Left lobe of liver (tissue), 2 donors: Measurements from ENCODE around the gene ARHGAP6. TPM values are rescaled to one million over a fixed set of nuclear protein-coding genes. Genes with fewer than 3 reads are reported as not detected.

Experiments
- ATAC-seq: fragments of 200-7000 bp; cut with Tn5 transposase; one replicate; pipeline ENCODE4 v1.9.1; 2020; ENCODE audit warnings: mild to moderate bottlenecking, moderate library complexity
- DNase-seq: peaks from one replicate; pipeline ENCODE4 v3.0.0-alpha.2; 2020; ENCODE audit warnings: low spot score
- total RNA-seq: library from RNA; stranded (reverse); gene quantifications from one replicate; pipeline ENCODE4 v1.2.1, GENCODE V29; 2021
- donor health status: DM: no; HTN: no; CAD: no; lungs with moderate emphysema.
- donor health status: DM: no; HTN: yes; CAD: no.

Gene ARHGAP6
- total RNA-seq, 1 donor from 2014 or later: 0.65 TPM

DNA sequence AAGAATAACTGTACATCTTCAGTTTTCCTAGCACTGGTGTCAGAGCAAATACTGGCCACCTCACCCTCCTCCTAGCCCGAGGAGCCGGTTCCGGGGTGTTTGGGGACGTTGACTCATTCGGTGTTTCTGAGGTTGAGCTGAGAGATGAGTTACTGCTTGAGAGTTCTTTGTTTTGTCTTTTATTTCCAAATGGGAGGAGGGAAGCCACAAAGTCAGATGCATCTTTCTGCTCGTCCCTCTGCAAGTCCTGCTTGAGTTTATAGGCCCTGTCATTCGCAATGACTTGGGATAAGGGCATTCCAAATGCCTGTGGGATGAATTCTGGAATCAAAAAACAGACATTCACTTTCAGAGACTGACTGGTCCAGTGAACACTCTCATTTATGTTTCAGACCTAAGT lies 477.1 kb downstream of the ARHGAP6 start:
- no peak for ATAC-seq
- DNase-seq: no peak

DNA sequence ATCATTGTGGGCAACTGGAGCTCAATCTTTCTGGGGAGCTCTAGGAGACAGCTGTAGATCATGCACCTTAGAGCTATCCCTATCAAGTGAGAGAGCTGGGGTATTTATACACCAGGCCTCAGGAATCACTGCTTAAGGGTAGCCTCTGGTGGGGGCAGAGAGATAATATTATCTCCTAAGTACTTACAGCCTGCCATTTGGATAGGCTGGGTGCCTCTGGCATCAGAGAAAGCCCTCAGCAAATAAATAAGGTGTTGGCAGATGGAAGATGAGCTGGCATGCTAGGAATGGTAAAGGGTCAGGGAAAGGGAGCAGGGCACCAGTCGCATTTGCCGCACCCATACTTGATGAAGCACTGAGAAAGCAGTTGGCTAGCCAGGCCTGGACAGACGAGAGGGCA lies 478.7 kb downstream of the ARHGAP6 start:
- no peak for DNase-seq
- no peak for ATAC-seq

DNA sequence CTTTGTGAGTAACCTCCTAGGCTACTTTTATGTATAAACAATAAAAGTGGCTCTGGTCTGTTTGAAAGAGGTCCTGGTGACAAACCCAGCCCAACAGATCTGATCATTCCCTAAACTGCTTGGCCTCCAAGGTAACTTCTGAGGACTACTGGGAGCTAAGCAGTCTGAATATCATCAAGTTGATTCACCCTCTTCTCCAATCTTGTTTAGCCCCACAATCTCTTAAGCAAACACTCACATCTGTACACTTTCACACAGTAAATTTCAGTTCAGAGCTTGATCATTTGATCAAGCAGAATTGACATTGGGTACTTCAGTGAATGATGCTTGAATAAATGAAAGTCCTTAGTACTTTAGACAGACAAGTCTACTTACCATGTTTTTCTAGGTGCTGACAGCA lies 479.9 kb downstream of the ARHGAP6 start:
- ATAC-seq: no peak
- no peak for DNase-seq

DNA sequence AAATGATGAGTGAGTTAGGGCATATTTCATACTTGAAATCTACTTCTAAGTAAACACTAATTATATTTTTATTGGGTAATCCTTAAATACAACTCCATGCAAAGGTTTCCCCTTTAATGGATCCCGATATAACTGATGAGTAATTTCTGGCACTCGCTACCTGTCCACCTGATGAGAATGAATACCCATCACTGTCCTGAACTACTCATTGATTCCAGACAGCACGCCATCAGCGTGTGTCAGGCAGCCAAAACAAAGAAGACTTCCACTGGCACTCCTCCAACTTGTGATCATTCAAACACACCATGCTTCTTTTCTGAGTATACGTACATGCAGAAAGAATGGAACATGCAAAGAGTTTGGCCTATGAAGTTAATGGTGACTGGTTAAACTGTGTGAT lies 485.1 kb downstream of the ARHGAP6 start:
- ATAC-seq: no peak

DNA sequence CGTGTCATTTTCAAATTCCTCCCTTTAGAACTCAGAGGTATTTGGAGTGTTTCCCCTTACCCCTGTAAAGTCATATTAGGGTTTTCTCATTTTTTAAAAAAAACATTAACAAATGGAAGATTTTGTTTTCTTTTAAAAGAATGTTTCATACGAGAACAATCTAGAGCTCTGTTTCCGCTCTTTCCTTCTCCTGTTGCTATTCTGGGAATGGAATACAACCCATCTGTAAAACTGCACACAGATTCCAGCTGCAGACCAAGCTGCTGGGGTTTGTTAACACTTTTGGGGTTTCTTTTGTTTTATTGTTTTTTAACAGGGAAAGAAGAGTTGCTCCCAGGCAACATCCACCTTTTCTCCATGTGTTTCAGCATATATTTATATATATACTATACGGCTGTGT lies 493.3 kb downstream of the ARHGAP6 start:
- no peak for ATAC-seq

More for the DNA sequence above, 485.1 kb downstream of the ARHGAP6 start:
- peak; percentile 35 for DNase-seq

DNA sequence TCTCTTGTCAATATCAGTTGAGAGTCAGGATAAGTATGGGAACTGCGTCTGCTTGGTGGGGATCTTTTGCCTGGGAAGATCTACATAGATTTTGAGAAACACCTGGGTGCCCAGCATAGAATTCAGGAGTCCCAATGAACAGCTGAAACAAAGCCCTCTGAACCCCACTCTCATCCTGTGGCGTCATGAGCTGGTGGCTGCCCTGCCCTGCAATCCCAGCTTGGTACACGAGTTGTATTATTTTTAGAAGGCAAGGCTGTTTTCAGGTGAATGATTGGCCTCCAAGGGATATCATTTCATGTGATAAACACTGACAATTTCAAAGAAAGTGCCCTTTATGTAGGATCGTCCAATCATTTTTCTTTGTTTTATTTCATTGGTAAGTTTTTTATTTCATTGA lies 493.8 kb downstream of the ARHGAP6 start:
- ATAC-seq (no peak), DNase-seq (no peak)

More for the DNA sequence above, 493.3 kb downstream of the ARHGAP6 start:
- no peak for DNase-seq

DNA sequence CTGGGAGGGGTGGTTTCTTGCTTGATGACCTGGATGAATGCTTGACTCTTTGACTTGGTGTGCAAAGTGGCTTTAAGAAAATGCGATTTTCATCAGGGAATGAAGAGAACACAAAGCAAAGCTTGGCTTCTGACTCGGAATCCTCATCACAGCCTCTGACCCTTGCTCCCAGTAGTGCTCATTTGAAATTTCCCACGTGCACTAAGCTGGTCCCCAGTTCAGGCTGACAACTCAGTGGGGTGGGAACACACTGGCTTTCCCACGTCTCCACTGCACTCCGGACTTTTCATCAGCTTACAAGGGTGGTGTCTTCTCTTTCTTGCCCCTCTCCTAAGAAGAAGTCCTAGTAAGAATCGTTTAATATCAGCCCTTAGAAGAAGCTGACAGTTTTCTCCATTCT lies 501.3 kb downstream of the ARHGAP6 start:
- no peak for DNase-seq
- ATAC-seq: no peak

DNA sequence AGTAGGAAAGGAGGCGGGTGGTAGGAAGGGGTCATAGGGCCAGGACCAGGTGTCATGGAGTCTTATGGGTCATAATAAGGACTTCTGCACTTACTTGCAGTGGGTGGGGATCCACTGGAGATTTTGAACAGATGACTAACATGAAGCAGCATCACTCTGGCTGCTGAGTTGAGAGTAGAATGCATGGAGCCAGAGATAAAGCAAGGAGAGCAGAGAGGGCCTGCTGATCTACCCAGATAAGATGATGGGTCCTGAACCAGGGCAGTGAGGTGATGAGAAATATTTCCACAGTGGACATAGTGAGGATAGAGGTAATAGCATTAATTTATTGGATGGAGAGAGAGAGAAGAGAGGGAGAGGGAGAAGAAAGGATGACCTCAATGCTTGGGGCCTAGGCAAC lies 506.6 kb downstream of the ARHGAP6 start:
- ATAC-seq (no peak), DNase-seq (no peak)

DNA sequence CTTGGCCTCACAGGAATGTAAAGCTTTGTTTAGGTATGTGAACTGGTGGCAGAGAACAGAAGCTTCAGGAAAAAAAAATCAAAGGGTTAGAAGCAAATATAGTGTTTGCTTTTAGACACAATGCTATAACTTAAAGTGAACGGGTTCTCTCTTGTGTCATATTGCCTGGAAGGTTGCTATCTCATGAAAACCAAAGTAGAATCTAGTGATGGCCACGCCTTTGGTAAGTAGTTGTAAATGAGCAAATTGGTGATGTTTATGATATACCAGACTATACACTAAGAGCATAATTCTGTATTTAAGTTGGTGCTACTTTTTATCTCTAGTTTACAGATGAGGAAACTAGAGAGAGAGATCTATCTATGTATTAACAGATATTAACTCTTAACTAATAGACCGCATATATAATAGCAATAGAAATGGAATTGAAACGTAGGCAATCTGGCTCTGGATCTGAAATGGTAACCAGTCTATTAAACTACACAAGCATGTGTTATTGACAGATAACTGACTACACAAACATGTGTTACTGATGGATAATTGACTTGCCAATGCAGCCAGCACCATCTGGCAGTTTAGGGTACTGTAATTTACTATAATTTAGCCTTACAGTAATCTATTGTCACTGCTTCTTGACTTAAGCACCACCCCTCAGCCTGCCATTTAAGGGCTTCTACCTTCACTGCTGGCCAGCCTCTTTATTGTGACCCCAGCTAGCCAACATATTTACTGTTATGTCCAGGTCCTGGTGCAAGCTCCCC lies 513.7 kb downstream of the ARHGAP6 start:
- ATAC-seq (no peak), DNase-seq (no peak)

DNA sequence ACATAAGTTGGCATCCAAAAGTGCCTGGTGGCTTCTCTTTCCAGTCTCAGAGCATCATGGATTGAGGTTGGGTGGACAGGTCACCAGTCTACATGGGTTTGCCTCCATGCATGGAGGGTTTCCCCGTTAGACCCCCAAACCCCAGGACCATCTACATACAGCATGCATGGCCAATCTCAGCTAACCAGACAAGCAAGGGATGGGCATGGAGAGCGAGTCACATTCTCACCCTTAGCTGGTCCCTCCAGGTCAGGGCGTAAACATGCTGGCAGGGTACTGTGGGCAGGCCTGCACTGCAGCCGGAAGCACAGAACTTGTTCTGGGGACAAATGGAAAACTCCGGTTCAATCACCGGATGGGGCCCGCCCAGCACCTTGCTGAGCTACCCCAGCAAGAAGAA lies 517.3 kb downstream of the ARHGAP6 start:
- no peak for ATAC-seq
- DNase-seq: no peak

DNA sequence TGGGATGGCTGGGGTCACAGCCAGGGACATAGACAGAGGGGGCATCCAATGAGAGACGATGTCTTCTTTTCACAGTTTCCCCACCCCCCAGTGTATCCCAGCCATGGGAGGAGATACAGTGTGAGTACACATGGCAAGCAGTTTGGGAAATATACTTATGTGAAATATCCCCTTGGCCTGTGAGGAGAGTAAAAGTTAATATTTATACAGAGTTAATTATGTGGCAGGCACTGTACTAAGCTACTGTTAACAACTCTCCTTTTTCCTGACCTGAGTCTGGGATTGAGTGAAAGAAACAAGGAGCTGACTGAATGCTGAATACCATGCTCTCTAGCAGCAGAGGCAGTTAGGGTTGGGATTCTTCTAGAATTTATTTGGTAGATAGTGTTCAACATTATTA lies 519.3 kb downstream of the ARHGAP6 start:
- no peak for ATAC-seq
- no peak for DNase-seq

DNA sequence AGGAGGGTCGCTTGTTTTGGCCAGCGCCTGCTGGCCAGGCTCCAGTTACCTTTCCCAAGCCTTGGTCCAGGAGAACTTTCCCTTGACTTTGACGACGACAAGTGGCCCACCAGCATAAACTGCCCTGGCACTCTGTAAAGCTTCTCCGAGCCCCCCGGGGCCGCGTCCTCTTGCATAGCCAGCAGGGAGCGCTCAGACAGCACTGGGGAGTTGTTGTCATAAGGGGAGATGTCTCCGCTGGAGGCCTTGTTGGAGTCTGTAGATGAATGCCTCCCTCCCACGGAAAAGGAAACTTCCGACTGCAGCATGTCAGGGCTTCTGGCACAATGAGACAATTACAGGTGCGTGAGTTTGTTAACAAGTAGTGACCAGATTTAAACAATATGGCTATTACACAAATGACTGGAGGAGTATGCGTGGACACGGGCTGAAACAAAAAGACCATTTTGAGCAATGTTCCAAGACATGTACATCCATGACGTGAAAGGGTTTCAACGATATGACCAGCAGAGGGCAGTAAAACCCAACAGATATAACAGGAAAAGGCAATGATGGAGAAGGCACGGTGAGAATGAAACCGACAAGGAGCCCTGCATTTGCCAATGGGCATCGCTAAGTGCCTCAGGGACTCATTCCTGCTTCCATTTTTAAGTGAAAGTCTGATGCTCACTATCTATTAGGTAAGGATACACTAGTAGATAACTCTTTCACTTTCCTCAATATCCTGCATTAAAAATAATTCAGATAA lies 521.6 kb downstream of the ARHGAP6 start:
- DNase-seq (peak; percentile 44), ATAC-seq (peak; percentile 93)

DNA sequence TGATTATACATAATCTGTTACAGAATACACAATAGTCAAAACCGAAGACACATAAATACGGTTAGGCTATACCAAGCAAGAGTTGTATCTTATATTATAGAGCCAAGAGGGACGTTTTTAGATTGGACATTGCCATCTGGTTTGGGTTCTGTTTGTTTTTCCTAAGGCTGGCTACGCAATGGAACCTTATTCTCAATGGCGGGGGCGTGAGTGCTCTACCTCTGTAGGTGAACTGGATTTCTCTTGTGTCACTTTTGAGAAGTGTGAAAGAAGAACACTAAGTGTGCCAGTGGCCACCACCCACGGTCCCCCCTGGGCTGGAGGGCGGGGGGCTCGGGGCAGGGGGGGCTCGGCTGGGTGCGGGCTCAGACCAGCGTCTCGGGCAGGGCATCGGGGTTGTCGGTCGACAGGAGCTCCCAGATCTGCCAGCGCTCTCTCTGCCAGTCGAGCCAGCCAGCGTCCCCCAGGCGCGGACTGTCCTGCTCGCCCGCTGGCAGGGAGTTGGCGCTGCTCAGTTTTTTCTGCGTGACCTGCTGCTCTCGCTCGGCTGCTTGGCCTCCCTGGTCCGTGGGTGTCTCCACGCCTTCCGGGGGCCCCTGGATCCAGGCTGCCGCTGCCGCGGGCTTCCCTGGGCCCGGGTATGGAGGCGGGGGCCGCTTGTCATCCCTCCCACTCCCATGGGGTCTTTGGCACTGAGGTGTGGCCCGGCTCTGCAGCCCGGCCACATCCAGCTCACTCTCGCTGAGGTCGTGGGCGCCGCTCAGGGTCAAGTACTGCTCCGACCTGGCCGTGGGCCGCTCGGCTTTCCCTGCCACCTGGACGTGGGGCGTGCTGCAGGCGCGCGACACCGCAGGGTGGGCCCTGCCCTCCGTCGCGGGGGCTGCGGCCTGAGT lies 527.0 kb downstream of the ARHGAP6 start:
- DNase-seq: peak; percentile 46
- ATAC-seq: peak; percentile 59

DNA sequence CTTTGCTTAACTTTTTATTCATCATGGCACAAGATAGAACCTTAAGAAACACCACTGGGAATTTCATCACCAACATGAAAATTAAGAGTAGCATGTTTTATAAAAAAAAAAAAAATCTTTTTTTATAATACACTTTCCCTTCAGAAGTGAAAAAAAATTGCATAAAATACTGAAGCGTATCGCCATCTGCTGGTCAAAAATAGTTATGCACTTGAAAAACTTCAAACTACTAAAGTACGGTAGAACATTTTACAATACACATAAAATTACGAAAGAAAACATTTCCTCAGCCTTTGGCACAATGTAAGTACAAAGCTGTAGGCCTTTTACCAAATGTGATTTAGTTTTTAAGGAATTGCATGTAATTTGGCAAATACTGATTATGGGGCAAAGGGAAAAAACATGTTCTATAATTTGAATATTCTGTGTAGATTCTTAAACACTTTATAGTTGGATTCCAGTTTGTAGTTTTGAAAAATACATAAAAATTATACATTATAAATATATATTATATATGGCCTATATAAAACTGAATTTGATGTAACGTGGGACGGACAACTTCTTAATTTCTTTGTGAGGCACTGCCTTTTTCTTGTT lies 528.1 kb downstream of the ARHGAP6 start:
- DNase-seq (no peak), ATAC-seq (peak; percentile 53)

DNA sequence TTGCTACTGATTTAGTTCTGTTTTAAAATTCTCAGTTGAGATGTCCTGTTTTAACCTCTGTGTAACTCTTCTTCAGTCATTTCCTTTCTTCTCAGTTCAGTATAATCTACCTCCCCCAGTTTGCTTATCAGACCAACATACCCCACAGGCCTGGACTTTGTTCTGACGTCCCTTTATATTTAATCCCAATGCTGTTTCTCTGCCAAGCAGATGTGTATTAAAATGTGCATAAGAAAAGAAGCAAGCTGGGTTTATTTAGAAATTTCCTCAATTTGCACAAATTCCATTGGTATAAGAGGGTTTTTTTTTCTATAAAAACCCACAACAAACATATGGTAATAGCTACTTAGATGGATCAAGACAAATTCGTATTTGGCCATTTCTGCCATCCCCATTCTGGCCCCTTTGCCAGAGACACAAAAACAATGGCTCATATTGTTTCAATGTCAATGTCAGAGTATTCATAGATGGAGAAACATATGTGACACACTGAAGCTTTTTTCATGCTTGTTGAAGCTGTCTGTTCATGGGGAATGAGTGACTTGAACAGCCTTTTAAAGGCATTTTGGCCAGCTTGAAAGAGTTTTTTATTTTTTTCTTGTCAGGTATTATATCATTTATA lies 530.0 kb downstream of the ARHGAP6 start:
- no peak for ATAC-seq
- DNase-seq: no peak

DNA sequence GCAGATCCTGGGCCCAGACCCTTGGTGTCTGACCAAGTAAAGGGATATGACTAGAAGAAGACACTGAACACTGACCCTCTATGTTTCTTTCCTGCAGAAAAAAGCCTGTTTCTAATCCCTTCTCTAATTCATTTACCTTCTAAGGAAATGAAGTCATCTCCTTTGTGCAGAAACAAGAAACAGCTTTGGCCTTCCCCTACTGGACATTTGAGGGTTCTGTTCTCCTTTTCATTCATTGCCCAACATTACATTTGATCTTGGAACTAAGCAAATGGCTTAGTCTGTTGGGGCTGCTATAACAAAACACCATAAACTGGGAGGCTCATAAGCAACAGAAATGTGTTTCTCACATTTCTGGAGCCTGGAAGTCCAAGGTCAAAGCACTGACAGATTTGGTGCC lies 534.6 kb downstream of the ARHGAP6 start:
- no peak for DNase-seq
- ATAC-seq: no peak

DNA sequence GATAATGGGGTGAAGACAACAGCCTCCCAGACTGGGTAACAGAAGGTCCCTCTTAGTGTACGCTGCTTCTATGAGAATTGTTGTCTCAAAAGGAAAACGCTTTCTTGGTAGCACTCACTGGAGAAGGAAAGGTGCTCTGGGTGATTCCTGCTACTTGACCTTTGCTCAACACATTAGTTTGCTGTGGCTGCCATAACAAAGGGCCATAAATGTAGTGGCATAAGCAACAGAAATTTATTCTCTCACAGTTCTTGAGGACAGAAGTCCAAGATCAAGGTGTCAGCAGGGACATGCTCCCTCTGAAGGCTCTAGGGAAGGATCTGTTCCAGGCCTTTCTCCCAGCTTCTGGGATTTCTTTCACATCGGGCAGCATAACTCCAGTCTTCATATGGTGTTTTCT lies 535.6 kb downstream of the ARHGAP6 start:
- DNase-seq: no peak
- no peak for ATAC-seq

DNA sequence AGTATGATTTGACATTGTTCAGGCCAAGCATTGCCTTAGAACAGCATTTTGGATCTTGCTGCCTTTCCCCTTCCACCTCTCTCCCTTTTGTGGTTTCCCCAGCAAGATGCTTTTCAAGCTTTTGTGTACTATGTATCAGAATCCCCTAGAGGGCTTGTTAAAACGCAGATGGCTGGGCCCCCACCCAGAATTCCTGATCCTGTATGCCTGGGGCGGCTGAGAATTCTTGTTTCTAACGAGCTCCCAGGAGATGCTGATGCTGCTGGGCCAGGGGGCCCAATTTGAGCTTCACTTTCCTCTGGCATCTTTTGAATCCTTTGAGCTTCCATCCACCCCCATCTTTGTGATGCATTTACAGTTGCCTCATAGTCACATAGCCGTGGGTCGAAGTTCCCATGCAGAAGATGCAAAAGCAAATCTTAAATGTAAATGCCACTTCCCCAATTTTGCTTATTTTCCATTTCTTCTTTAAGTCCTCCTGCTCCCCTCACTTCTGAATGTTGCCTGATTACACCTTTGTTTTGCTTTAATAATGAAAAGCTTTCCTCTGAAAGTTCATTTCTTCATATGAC lies 536.1 kb downstream of the ARHGAP6 start:
- DNase-seq: no peak
- ATAC-seq: no peak

DNA sequence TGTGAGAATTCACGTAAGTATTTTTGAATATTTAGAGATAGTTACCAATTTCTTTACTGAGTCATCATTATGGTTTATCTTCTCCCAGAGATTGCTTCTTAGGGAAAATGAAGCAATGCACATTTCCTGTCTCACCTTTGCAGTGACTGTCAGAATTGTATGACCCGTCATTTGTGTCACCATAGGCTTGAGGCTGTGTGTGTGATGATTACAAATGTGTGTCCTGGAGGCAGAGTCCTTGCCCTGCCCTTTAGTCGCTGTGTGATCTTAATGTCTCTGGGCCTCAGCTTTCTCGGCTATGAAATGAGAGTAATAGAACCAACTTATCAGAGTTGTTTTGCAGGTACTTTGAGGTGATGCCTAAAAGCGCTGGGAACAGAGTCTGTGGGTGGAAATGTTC lies 540.7 kb downstream of the ARHGAP6 start:
- ATAC-seq: peak; percentile 54
- no peak for DNase-seq

DNA sequence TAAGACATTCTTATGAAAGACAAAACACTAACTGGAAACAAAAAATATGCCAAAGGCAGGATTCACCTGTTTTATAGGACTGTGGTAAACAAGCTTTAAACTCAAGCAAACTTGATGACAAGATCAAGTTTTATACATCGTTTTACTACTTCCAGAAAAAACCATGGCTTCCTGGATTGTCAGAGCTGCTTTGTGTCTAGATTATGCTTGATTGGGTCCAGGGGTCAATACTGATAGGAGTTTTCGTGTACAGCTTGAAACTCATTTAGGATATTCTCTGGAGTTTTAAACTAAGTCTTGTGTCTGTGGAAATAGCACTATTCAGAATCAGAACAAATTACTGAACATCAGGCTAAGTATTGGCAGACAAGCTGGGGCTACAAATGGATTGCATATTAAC lies 541.6 kb downstream of the ARHGAP6 start:
- ATAC-seq (no peak), DNase-seq (no peak)
